Tibial nerve (tissue), 4 donors: ENCODE measurements around the gene KCNE5. TPM values are rescaled to one million over a fixed set of nuclear protein-coding genes. Genes with fewer than 3 reads are reported as not detected.

ENCODE experiments used
- DNase-seq, 2 donors: peaks; one replicate each; pipeline ENCODE4 v3.0.0-alpha.2; 2019; ENCODE audit warnings: low spot score in 2 of 2
- H3K27ac ChIP-seq, 4 donors: fragments of 200-600 bp; sonication (generic) in 3 of 4; one replicate each; pipeline ENCODE4 v1.5.1; 2017 to 2019; ENCODE audit warnings: mild to moderate bottlenecking in 1 of 4
- H3K27me3 ChIP-seq, 2 donors: fragments of 200-600 bp; sonication (generic) in 1 of 2; one replicate each; pipeline versions ENCODE4 v1.5.1 to v1.6.0; 2017 to 2019
- H3K36me3 ChIP-seq, 3 donors: fragments of 200-600 bp; sonication (generic); one replicate each; pipeline ENCODE4 v1.5.1; 2018 to 2019
- H3K4me1 ChIP-seq, 4 donors: fragments of 200-600 bp; sonication (generic) in 3 of 4; one replicate each; pipeline ENCODE4 v1.5.1; 2017 to 2019
- H3K4me3 ChIP-seq, 4 donors: fragments of 200-600 bp; sonication (generic) in 3 of 4; one replicate each; pipeline ENCODE4 v1.5.1; 2017 to 2019; ENCODE audit warnings: mild to moderate bottlenecking in 1 of 4, moderate library complexity in 1 of 4
- H3K9me3 ChIP-seq, 4 donors: fragments of 200-600 bp; sonication (generic) in 3 of 4; one replicate each; pipeline ENCODE4 v1.5.1; 2017 to 2019
- EP300 ChIP-seq, 2 donors: sonication (generic); formaldehyde crosslinking; IDR thresholded peaks; one replicate each; pipeline ENCODE4 v1.6.1; 2017; ENCODE audit warnings: antibody characterized with exemption in 2 of 2, mild to moderate bottlenecking in 1 of 2
- POLR2A ChIP-seq, 2 donors: fragments of 450-650 bp; IDR thresholded peaks; one replicate each; pipeline ENCODE4 v1.6.1; 2017; ENCODE audit warnings: antibody characterized with exemption in 2 of 2, mild to moderate bottlenecking in 2 of 2, moderate library complexity in 2 of 2
- WGBS, 2 donors: methylation state at CpG; one replicate each; pipeline ENCODE4 v1.1.5; 2018; 5-methylcytosine and 5-hydroxymethylcytosine counted together
- total RNA-seq, 4 donors: library from RNA; depleted of rRNA; stranded (reverse); fragments of >200 nt; gene quantifications; one replicate each; pipeline ENCODE4 v1.1.0, GENCODE V29; 2016
- TF ChIP-seq, protein P1 (sequence below), 5 experiments: fragments of 200-600 bp in 3 of 5; fragments of 450-650 bp in 2 of 5; sonication (generic) in 3 of 5; IDR thresholded peaks; one replicate each; pipeline ENCODE4 v1.5.1; 2016 to 2019; ENCODE audit warnings: antibody characterized with exemption in 5 of 5, mild to moderate bottlenecking in 3 of 5, moderate library complexity in 2 of 5

Gene KCNE5
- total RNA-seq, 4 donors from 2014 or later, result 0.66 TPM; not detected in 3

DNA sequence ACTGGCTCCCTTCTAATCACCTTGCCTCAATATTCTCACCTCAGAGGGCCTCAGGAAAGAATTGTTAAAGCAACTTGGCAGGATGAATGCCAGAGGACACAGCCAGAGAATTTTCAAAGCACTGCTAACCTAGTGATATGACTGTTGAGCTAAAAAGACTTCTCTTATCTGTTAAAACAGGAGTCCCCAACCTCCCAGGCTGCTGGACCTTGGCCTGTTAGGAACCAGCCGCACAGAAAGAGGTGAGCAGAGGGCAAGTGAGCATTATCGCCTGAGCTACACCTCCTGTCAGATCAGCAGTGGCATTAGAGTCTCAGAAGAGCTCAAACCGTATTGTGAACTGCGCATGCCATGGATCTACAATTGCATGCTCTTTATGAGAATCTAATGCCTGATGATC, 1.7 kb upstream of the KCNE5 start:
- WGBS, 2 donors, result 82 to 100% methylated on average over 3 to 4 of the region's 4 CpGs
- Histone ChIP-seq H3K27me3 (peaks cover 0 to 28% of the 10 kb centered on the region in 2 donors), H3K27ac (no peak overlapping the region), H3K4me3 (no peak overlapping the region), H3K4me1 (peaks cover 0 to 10% (median 0%) of the 10 kb centered on the region in 4 donors), H3K36me3 (no peaks in the 10 kb centered on the region), H3K9me3 (no peaks in the 10 kb centered on the region)
- no peak for DNase-seq
- TF ChIP-seq POLR2A (IDR thresholded peaks at IDR 0.05), result no peak
- TF ChIP-seq, protein P1, sequence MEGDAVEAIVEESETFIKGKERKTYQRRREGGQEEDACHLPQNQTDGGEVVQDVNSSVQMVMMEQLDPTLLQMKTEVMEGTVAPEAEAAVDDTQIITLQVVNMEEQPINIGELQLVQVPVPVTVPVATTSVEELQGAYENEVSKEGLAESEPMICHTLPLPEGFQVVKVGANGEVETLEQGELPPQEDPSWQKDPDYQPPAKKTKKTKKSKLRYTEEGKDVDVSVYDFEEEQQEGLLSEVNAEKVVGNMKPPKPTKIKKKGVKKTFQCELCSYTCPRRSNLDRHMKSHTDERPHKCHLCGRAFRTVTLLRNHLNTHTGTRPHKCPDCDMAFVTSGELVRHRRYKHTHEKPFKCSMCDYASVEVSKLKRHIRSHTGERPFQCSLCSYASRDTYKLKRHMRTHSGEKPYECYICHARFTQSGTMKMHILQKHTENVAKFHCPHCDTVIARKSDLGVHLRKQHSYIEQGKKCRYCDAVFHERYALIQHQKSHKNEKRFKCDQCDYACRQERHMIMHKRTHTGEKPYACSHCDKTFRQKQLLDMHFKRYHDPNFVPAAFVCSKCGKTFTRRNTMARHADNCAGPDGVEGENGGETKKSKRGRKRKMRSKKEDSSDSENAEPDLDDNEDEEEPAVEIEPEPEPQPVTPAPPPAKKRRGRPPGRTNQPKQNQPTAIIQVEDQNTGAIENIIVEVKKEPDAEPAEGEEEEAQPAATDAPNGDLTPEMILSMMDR (IDR thresholded peaks at IDR 0.05), result no peak
- no peak for TF ChIP-seq EP300 (IDR thresholded peaks at IDR 0.05)

DNA sequence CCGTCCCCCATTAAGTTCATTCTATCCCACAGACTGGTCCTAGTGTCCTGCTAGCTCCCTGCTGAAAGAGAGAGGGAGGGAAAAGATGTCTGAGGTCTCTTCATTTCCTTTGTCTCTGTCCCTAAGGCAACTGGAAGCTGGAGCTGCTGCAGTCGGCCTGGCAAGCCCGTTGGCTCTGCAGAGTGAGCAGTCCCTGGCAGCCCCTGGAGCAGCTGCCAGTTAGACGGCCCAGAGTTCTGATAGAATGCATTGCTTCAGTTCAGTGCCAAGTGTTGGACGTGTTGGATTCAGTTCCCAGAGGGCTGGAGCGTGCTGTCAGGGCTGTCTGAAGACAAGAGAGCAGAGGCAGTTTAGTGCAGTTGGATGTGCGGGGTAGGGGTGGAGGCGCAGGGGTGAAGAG, 975 bp downstream of the KCNE5 start:
- Histone ChIP-seq H3K4me1 (peaks cover 0 to 10% (median 0%) of the 10 kb centered on the region in 4 donors), H3K36me3 (no peaks in the 10 kb centered on the region), H3K4me3 (no peak overlapping the region), H3K27me3 (peaks cover 0 to 25% of the 10 kb centered on the region in 2 donors), H3K27ac (no peak overlapping the region), H3K9me3 (no peaks in the 10 kb centered on the region)
- no peak for DNase-seq
- TF ChIP-seq, protein P1 (IDR thresholded peaks at IDR 0.05), result no peak
- TF ChIP-seq POLR2A (IDR thresholded peaks at IDR 0.05), result no peak
- no peak for TF ChIP-seq EP300 (IDR thresholded peaks at IDR 0.05)
- 76 to 80% methylated on average over 5 to 8 of the region's 8 CpGs for WGBS, 2 donors

DNA sequence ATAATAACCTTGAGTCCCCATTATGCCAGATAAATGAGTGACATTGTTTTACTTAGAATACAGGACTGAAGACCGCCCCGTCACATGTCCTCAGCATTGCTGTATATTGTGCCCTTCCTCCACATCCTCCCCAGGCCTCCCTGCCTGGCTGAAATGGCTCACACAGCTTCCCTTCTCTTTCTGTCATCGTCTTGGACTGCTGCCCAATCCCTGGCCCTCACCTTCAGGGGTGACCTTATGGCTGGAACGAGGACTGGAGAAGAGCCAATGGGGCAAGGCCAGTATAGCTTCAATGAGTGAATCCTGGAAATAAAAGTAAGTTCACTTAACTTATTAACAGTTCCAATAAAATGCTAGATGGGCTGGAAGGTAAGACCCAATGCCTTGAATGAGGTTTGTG, 2.7 kb downstream of the KCNE5 start:
- Histone ChIP-seq H3K4me3 (no peak overlapping the region), H3K36me3 (no peaks in the 10 kb centered on the region), H3K9me3 (no peaks in the 10 kb centered on the region), H3K27ac (no peak overlapping the region), H3K4me1 (peaks cover 0 to 10% (median 0%) of the 10 kb centered on the region in 4 donors), H3K27me3 (peaks cover 0 to 25% of the 10 kb centered on the region in 2 donors)
- 75% methylated on average over 4 of the region's 4 CpGs for WGBS, 2 donors
- DNase-seq, result no peak
- TF ChIP-seq POLR2A (IDR thresholded peaks at IDR 0.05), result no peak
- TF ChIP-seq, protein P1 (IDR thresholded peaks at IDR 0.05), result no peak
- TF ChIP-seq EP300 (IDR thresholded peaks at IDR 0.05), result no peak

DNA sequence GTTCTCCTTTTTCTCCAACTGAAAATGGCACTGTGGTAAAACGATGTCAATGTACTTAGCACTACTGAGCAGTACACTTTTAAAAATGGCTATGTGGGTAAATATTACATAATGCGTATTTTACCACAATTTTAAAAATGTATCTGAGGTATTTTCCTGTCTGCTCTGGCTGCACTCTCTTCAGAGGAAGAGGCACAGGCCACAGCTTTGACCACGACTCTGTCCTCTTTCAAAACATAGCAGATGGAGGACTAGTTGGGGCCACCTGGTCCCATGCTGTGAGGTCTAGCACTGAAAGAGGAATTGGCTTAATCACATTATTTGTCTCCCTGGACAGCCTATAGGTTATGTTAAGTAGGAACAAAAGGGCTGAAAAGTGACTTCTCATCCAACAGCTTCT, 5.2 kb downstream of the KCNE5 start:
- H3K9me3 ChIP-seq, result no peaks in the 10 kb centered on the region
- 63 to 71% methylated on average over 3 of the region's 3 CpGs for WGBS, 2 donors
- H3K4me1 ChIP-seq, result peaks cover 0 to 2% (median 0%) of the 10 kb centered on the region in 4 donors
- no peak overlapping the region for H3K4me3 ChIP-seq
- DNase-seq, result no peak
- no peaks in the 10 kb centered on the region for H3K36me3 ChIP-seq
- no peak overlapping the region for H3K27ac ChIP-seq
- H3K27me3 ChIP-seq, result peaks cover 0 to 20% of the 10 kb centered on the region in 2 donors
- TF ChIP-seq EP300 (IDR thresholded peaks at IDR 0.05) (no peak), POLR2A (IDR thresholded peaks at IDR 0.05) (no peak)
- TF ChIP-seq, protein P1 (IDR thresholded peaks at IDR 0.05), result no peak

DNA sequence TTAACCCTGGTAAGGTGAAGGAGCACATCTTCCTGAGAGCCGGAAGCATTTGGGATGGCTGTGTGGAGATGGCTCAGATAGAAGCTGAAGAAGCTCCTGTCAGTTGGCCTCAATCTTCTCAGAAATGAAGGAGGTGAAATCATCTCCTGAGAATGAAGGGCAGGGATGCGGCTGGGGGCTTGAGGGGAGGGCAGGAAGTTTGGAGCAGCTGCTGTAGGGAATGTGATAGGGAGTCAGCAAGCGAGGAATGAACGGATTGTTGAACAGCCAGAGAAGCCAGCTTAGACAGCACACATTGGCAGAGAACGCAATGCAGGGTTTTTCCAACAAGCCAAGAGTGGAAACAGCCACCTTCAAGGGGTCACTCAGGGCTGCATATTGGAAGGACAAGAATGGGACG, 10.0 kb downstream of the KCNE5 start:
- H3K9me3 ChIP-seq, result no peaks in the 10 kb centered on the region
- H3K36me3 ChIP-seq, result no peaks in the 10 kb centered on the region
- H3K27ac ChIP-seq, result no peak overlapping the region
- no peak overlapping the region for H3K4me3 ChIP-seq
- peaks cover 0 to 14% of the 10 kb centered on the region in 2 donors for H3K27me3 ChIP-seq
- TF ChIP-seq, protein P1 (IDR thresholded peaks at IDR 0.05), result no peak
- TF ChIP-seq POLR2A (IDR thresholded peaks at IDR 0.05), result no peak
- no peak for TF ChIP-seq EP300 (IDR thresholded peaks at IDR 0.05)
- no peak for DNase-seq
- no peaks in the 10 kb centered on the region for H3K4me1 ChIP-seq
- 72 to 80% methylated on average over 6 of the region's 6 CpGs for WGBS, 2 donors
